Measurements from ENCODE around the gene PPL. TPM values are rescaled to one million over a fixed set of nuclear protein-coding genes. Genes with fewer than 3 reads are reported as not detected.

The PPL gene
- total and polyA plus RNA-seq, 2 of the 13 experiments (the other 11 are each of a cell fraction or from before 2014, with no cell fraction given) = 5.7 to 6.6 TPM

GRCh38 chr16:4979164-4979563 is 42.2 kb upstream of the PPL start:
- ATAC-seq (no peak), FAIRE-seq (no peak), DNase-seq (ENCODE audit: low spot score) (no peak)
- Histone ChIP-seq H3K4me2 (ENCODE audit: low read depth, low read length) (no peak overlapping the region), H3K27me3 (ENCODE audit: control insufficient read depth in 1 of 2, insufficient read depth in 2 of 2, low read length in 2 of 2) (peaks cover 5 to 33% of the 10 kb centered on the region in 2 experiments; a peak in 4 of 5 replicates), H3K4me1 (ENCODE audit: insufficient read depth, low read length) (peaks cover 12% of the 10 kb centered on the region), H3K36me3 (replicated peaks in 1 of 2; ENCODE audit: control insufficient read depth in 1 of 2, insufficient read depth in 2 of 2, low read length in 2 of 2) (no peaks in the 10 kb centered on the region), H3K79me2 (ENCODE audit: insufficient read depth, low read length) (no peaks in the 10 kb centered on the region), H3K4me3 (replicated peaks in 1 of 3; ENCODE audit: insufficient read depth in 1 of 3, low read depth in 2 of 3, low read length in 3 of 3) (no peak overlapping the region), H2AFZ (ENCODE audit: low read length) (no peak overlapping the region), H3K27ac (ENCODE audit: extremely low read length, insufficient read depth, low read length) (no peak overlapping the region), H3K9ac (ENCODE audit: insufficient read depth, low read depth, low read length) (no peak overlapping the region), H4K20me1 (ENCODE audit: insufficient read depth, low read length) (no peaks in the 10 kb centered on the region), H3K9me3 (ENCODE audit: low read length) (no peaks in the 10 kb centered on the region)
- ChIA-PET CTCF (ENCODE audit: low intra/inter-chr PET ratio, low total read pairs) (no interaction called here), POLR2A (no interaction called here)
- no TSS peak for BruUV-seq (replicated peaks)
- intact Hi-C loops (cut with micrococcal nuclease; ENCODE audit: unreplicated experiment) (no loop called here), in situ Hi-C loops (cut with HindIII; ENCODE audit: extremely low pct_ligation_motif_present, low pct_unique_long_range_greater_than_20kb) (no loop called here)
- WGBS (ENCODE audit: low lambda C conversion rate) = 54% methylated on average over 7 of the region's 7 CpGs
- TF ChIP-seq ZNF768 (CRISPR knock-in tag; IDR thresholded peaks at IDR 0.05) = peak; percentile 86
- no peak for TF ChIP-seq ZC3H4 (CRISPR knock-in tag; IDR thresholded peaks at IDR 0.05; ENCODE audit: borderline replicate concordance)
- 0 out of 2 replicates have a peak, but pooled peaks have one; percentile 83 for TF ChIP-seq FOXO4 (CRISPR knock-in tag; conservative IDR thresholded peaks at IDR 0.05)

GRCh38 chr16:4976611-4977145 is 39.7 kb upstream of the PPL start:
- Histone ChIP-seq H3K9me3 (ENCODE audit: low read length) (no peaks in the 10 kb centered on the region), H3K27me3 (ENCODE audit: control insufficient read depth in 1 of 2, insufficient read depth in 2 of 2, low read length in 2 of 2) (peaks cover 2 to 24% of the 10 kb centered on the region in 2 experiments; a peak in 4 of 5 replicates), H3K4me1 (ENCODE audit: insufficient read depth, low read length) (peaks cover 23% of the 10 kb centered on the region), H2AFZ (ENCODE audit: low read length) (no peak overlapping the region), H3K36me3 (replicated peaks in 1 of 2; ENCODE audit: control insufficient read depth in 1 of 2, insufficient read depth in 2 of 2, low read length in 2 of 2) (no peaks in the 10 kb centered on the region), H3K79me2 (ENCODE audit: insufficient read depth, low read length) (no peaks in the 10 kb centered on the region), H4K20me1 (ENCODE audit: insufficient read depth, low read length) (no peaks in the 10 kb centered on the region), H3K27ac (ENCODE audit: extremely low read length, insufficient read depth, low read length) (peak overlapping the region; percentile 2), H3K4me3 (replicated peaks in 1 of 3; ENCODE audit: insufficient read depth in 1 of 3, low read depth in 2 of 3, low read length in 3 of 3) (no peak overlapping the region; a peak in 1 of 6 replicates), H3K4me2 (ENCODE audit: low read depth, low read length) (peak overlapping the region; percentile 22), H3K9ac (ENCODE audit: insufficient read depth, low read depth, low read length) (no peak overlapping the region)
- DNase-seq (ENCODE audit: low spot score) = peak; percentile 76
- WGBS (ENCODE audit: low lambda C conversion rate) = 0% methylated on average over 5 of the region's 5 CpGs
- intact Hi-C loops (cut with micrococcal nuclease; ENCODE audit: unreplicated experiment) = no loop called here
- FAIRE-seq = peak; percentile 86
- in situ Hi-C loops (cut with HindIII; ENCODE audit: extremely low pct_ligation_motif_present, low pct_unique_long_range_greater_than_20kb) = no loop called here
- ChIA-PET POLR2A (interaction anchor here (1.0 to 1.1 kb wide), 2 partner anchors 19 to 57 kb away, joined by 4 read pairs; partner anchors contain the start of genes NAGPA and SEC14L5), CTCF (ENCODE audit: low intra/inter-chr PET ratio, low total read pairs) (no interaction called here)
- ATAC-seq = peak; percentile 80
- BruUV-seq (replicated peaks) = no TSS peak
- no peak for TF ChIP-seq HHEX (CRISPR knock-in tag; IDR thresholded peaks at IDR 0.05)
- TF ChIP-seq ZBTB4 (CRISPR knock-in tag; IDR thresholded peaks at IDR 0.05; ENCODE audit: borderline replicate concordance) = peak; percentile 62; the same call in 1 of the 2 replicates
- TF ChIP-seq BCL6 (CRISPR knock-in tag; IDR thresholded peaks at IDR 0.05) = no peak
- no peak for TF ChIP-seq ELK4 (CRISPR knock-in tag; IDR thresholded peaks at IDR 0.05; ENCODE audit: borderline replicate concordance)
- 0 out of 2 replicates have a peak, but pooled peaks have one; percentile 67 for TF ChIP-seq SNAPC2 (CRISPR knock-in tag; IDR thresholded peaks at IDR 0.05)
- TF ChIP-seq ZNF33A (CRISPR knock-in tag; IDR thresholded peaks at IDR 0.05; ENCODE audit: borderline replicate concordance) = no peak
- TF ChIP-seq SOX5 (CRISPR knock-in tag; IDR thresholded peaks at IDR 0.05; ENCODE audit: borderline replicate concordance) = peak; percentile 32; the same call in 1 of the 2 replicates
- 0 out of 2 replicates have a peak, but pooled peaks have one; percentile 54 for TF ChIP-seq FOXJ3 (CRISPR knock-in tag; IDR thresholded peaks at IDR 0.05; ENCODE audit: borderline replicate concordance)
- TF ChIP-seq ZNF274 (CRISPR knock-in tag; IDR thresholded peaks at IDR 0.05) = peak; percentile 74
- no peak for TF ChIP-seq GTF3A (CRISPR knock-in tag; conservative IDR thresholded peaks at IDR 0.05)

Measured in HepG2 (cell line).